ACC112 (cell line): ENCODE data around the gene YPEL3.
"Not testable (repeated sequence)": the region's sequence is repeated elsewhere in the genome, so short reads cannot be mapped to it uniquely, and the experiment has no call there.

Source experiments
- H2AFZ ChIP-seq: fragments of 200-600 bp; sonication (generic); one replicate; pipeline ENCODE4 v1.6.0; 2017; ENCODE audit warnings: antibody characterized with exemption, low read length; ENCODE audit not compliant: unreplicated experiment
- H3K27ac ChIP-seq: fragments of 200-600 bp; sonication (generic); 2 replicates; pipeline ENCODE4 v1.5.1; 2014; ENCODE audit warnings: low read depth, mild to moderate bottlenecking, antibody characterized with exemption, low read length, moderate library complexity
- H3K27me3 ChIP-seq: fragments of 200-600 bp; sonication (generic); 2 replicates; pipeline ENCODE4 v1.6.1; 2014; ENCODE audit warnings: mild to moderate bottlenecking, antibody characterized with exemption, low read length, moderate library complexity, mixed read lengths; ENCODE audit not compliant: insufficient read depth
- H3K36me3 ChIP-seq: fragments of 200-600 bp; sonication (generic); 2 replicates; pipeline ENCODE4 v1.6.1; 2016; ENCODE audit warnings: mild to moderate bottlenecking, antibody characterized with exemption, low read length, moderate library complexity, mixed read lengths; ENCODE audit not compliant: insufficient read depth
- H3K4me1 ChIP-seq: fragments of 200-600 bp; sonication (generic); one replicate; pipeline ENCODE4 v1.6.1; 2016; ENCODE audit warnings: low read length, mixed read lengths; ENCODE audit not compliant: insufficient read depth, unreplicated experiment, control insufficient read depth
- H3K4me3 ChIP-seq: fragments of 200-600 bp; sonication (generic); 2 replicates; pipeline ENCODE4 v1.5.1; 2014; ENCODE audit warnings: mild to moderate bottlenecking, low read depth, low read length
- H3K79me2 ChIP-seq: fragments of 200-600 bp; sonication (generic); one replicate; pipeline ENCODE4 v1.6.0; 2016; ENCODE audit warnings: low read length; ENCODE audit not compliant: control insufficient read depth, unreplicated experiment, insufficient read depth

Gene YPEL3

GRCh38 chr16:30116291-30117207 lies 20.5 kb upstream of the YPEL3 start:
- no peak overlapping the region for H3K4me3 ChIP-seq
- H2AFZ ChIP-seq: no peak overlapping the region
- H3K27me3 ChIP-seq: no peaks in the 10 kb centered on the region
- peaks cover 10% of the 10 kb centered on the region; the same call in 1 of the 2 replicates for H3K36me3 ChIP-seq
- H3K79me2 ChIP-seq: no peaks in the 10 kb centered on the region
- H3K27ac ChIP-seq: no peak overlapping the region
- peaks cover 21% of the 10 kb centered on the region for H3K4me1 ChIP-seq

- no peaks in the 10 kb centered on the region for H3K79me2 ChIP-seq
- no peak overlapping the region for H3K4me3 ChIP-seq
- no peaks in the 10 kb centered on the region for H3K27me3 ChIP-seq
- H3K36me3 ChIP-seq: peaks cover 17% of the 10 kb centered on the region; the same call in 1 of the 2 replicates
- no peak overlapping the region for H2AFZ ChIP-seq
- H3K27ac ChIP-seq: no peak overlapping the region
- H3K4me1 ChIP-seq: peaks cover 16% of the 10 kb centered on the region
Measured at GRCh38 chr16:30115238-30115637, 19.2 kb upstream of the YPEL3 start.

DNA sequence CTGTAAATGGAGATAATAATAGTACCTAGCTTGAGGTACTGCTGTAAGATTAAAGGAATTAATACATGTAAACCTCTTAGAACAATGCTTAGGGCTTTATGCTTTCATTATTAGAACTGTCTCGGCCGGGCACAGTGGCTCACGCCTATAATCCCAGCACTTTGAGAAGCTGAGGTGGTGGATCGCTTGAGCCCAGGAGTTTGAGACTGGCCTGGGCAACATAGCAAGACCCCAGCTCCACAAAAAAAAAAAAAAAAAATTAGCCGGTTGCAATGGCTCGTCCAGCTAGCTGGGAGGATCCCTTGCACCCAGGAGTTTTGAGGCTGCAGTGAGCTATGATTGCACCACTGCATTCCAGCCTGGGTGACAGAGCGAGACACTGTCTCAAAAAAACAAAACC lies 18.8 kb upstream of the YPEL3 start:
- H3K79me2 ChIP-seq, H3K27me3 ChIP-seq, H3K27ac ChIP-seq, H3K4me3 ChIP-seq, H2AFZ ChIP-seq: not testable (repeated sequence)
- Histone ChIP-seq H3K4me1 (peaks cover 16% of the 10 kb centered on the region), H3K36me3 (peaks cover 17% of the 10 kb centered on the region; the same call in 1 of the 2 replicates)

DNA sequence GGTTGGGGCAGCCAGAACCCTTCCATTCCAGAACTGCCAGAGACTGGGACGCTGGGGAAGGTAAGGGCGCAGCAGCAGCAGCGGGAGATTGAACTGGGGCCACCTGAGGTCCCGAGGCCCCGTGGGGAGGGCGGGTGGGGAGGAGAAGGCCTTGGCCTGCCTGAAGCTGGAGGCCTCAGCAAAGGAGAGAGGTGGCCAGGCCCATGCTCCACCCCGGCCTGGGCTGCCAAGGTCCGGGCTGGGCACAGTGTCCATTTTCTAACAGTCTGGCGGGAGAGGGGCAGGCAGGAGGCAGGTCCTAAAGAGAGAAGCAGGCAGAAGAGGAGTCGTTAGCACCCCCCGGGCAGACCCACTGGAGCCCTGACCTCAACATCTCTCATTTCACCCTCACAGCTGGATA lies 18.4 kb upstream of the YPEL3 start:
- H3K27ac ChIP-seq: peak overlapping the region; percentile 52; the same call in 1 of the 2 replicates
- H3K4me1 ChIP-seq: peaks cover 16% of the 10 kb centered on the region
- H3K36me3 ChIP-seq: peaks cover 14% of the 10 kb centered on the region; the same call in 1 of the 2 replicates
- H3K27me3 ChIP-seq: no peaks in the 10 kb centered on the region
- H3K79me2 ChIP-seq: no peaks in the 10 kb centered on the region
- no peak overlapping the region for H2AFZ ChIP-seq
- no peak overlapping the region for H3K4me3 ChIP-seq

DNA sequence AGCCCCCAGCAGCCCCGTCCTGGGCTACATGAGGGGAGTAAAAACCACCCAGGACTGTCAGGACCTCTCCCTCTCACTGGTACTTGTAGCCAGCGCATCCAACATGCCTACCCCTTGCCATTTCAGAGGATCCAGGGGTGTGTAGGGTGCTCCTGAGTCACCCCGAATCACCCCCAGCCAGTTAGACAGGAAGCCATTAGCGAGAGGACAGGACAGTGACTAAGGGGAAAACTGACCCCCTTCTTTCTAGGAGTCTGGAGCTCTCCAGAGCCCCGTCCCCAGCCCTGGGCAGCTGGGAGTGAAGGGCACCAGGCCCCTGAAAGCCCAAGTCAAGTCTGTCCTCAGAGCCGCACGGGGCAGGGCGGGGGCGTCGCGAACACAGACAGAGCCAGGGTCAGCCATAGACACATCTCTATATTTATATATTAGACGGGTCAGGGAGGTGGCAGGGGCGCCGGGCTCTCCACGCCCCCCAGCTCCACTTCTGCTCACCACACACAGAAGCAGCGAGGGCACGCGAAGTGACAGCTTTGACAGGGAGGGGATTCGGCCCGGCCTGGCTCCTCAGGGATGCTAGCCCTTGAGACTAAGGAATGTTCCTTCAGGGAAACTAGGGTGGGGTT lies 17.8 kb upstream of the YPEL3 start:
- Histone ChIP-seq H3K36me3 (peaks cover 14% of the 10 kb centered on the region; the same call in 1 of the 2 replicates), H3K4me1 (peaks cover 16% of the 10 kb centered on the region), H3K27ac (peak overlapping the region; percentile 52), H3K4me3 (no peak overlapping the region), H3K79me2 (no peaks in the 10 kb centered on the region), H3K27me3 (no peaks in the 10 kb centered on the region), H2AFZ (no peak overlapping the region)

DNA sequence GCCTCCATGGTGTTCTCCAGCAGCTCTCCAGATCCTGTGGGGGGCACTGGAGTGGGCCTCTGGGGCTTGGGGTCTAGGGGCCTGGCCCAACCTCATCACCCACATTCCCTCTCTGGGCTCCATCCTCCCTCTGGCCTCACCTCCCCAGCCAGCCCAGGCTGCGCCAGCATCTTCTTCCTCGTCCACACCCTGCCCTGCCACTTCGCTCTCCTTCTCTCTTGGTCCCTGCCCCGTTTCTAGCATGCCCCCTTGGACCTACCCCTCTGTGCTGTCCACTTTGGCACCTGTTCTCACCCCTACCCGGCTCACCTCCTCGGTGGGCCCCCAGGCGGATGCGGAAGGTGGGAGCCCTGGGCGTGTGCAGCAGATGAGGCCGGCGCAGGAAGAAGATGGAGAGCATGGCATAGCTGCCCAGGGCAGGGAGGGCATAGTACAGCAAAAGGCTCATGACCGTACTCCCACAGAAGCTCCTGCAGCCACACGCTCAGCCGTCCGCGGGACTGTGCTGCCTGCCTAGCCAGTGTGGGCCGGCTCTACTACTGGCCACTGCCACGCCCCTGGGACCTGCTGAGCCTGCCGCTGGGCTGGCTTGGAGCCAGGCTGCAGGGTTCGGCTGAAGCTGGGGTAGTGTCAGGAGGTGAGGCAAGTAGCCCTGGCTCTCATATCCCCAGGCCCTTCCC lies 17.2 kb upstream of the YPEL3 start, which contains the start of gene GDPD3:
GDPD3 (minus strand) TSS at position 507 of the 680 bp plus-strand sequence; CDS start at position 448, 59 bp downstream.
- Histone ChIP-seq H3K36me3 (peaks cover 16% of the 10 kb centered on the region; the same call in 1 of the 2 replicates), H3K4me3 (no peak within 1 kb of the TSS), H3K27ac (peak within 1 kb of the TSS; percentile 52), H3K79me2 (no peaks in the 10 kb centered on the region), H3K4me1 (peaks cover 16% of the 10 kb centered on the region), H2AFZ (no peak within 1 kb of the TSS), H3K27me3 (no peaks in the 10 kb centered on the region)

- Histone ChIP-seq H3K27me3 (no peaks in the 10 kb centered on the region), H3K4me3 (no peak overlapping the region), H3K79me2 (no peaks in the 10 kb centered on the region), H3K36me3 (peaks cover 19% of the 10 kb centered on the region; the same call in 1 of the 2 replicates), H2AFZ (no peak overlapping the region), H3K4me1 (peaks cover 16% of the 10 kb centered on the region), H3K27ac (no peak overlapping the region)
Measured at GRCh38 chr16:30112197-30113030, 16.4 kb upstream of the YPEL3 start.

GRCh38 chr16:30110661-30111060 lies 14.6 kb upstream of the YPEL3 start:
- Histone ChIP-seq H3K4me3 (no peak overlapping the region), H2AFZ (no peak overlapping the region), H3K27me3 (no peaks in the 10 kb centered on the region), H3K79me2 (no peaks in the 10 kb centered on the region), H3K27ac (no peak overlapping the region), H3K4me1 (peaks cover 16% of the 10 kb centered on the region), H3K36me3 (peaks cover 15% of the 10 kb centered on the region; the same call in 1 of the 2 replicates)

GRCh38 chr16:30108059-30108850 lies 12.2 kb upstream of the YPEL3 start:
- H3K36me3 ChIP-seq: peaks cover 25% of the 10 kb centered on the region; the same call in 1 of the 2 replicates
- no peak overlapping the region for H3K4me3 ChIP-seq
- no peaks in the 10 kb centered on the region for H3K79me2 ChIP-seq
- H2AFZ ChIP-seq: no peak overlapping the region
- no peak overlapping the region for H3K27ac ChIP-seq
- H3K4me1 ChIP-seq: peaks cover 4% of the 10 kb centered on the region
- no peaks in the 10 kb centered on the region for H3K27me3 ChIP-seq
